PC-9 (cell line): ENCODE measurements around the gene STARD10. TPM values are rescaled to one million over a fixed set of nuclear protein-coding genes. Genes with fewer than 3 reads are reported as not detected.
"Not testable (repeated sequence)": the region's sequence is repeated elsewhere in the genome, so short reads cannot be mapped to it uniquely, and the experiment has no call there.

Experiments
- BruUV-seq: library from RNA; stranded (reverse); fragments of 400-500 nt; replicated peaks from 2 replicates; lab custom pipeline; 2021; lab: Mats Ljungman, UMichigan
- CTCF ChIA-PET: fragments of 300-600 bp; sonication (Branson Sonifier 250); formaldehyde crosslinking; loops from one replicate; lab custom pipeline; 2022; ENCODE audit warnings: antibody characterized with exemption; lab: Charles Lee
- POLR2A ChIA-PET: fragments of 300-600 bp; sonication (Branson Sonifier 250); formaldehyde crosslinking; loops from one replicate; lab custom pipeline; 2022; ENCODE audit warnings: antibody characterized with exemption; ENCODE audit not compliant: unreplicated experiment; lab: Charles Lee
- DNase-seq, 2 experiments: peaks; one replicate each; pipeline versions ENCODE4 v3.0.0 to v3.0.0-alpha.2; 2015 to 2022; ENCODE audit warnings: mixed read lengths in 1 of 2
- H2AFZ ChIP-seq: fragments of 200-600 bp; sonication (generic); 2 replicates; pipeline ENCODE4 v1.8.1; 2017; ENCODE audit warnings: antibody characterized with exemption
- H3F3A ChIP-seq: fragments of 200-600 bp; sonication (generic); 2 replicates; pipeline ENCODE4 v1.8.1; 2017; ENCODE audit warnings: antibody characterized with exemption, mild to moderate bottlenecking, low read depth; ENCODE audit not compliant: insufficient read depth
- H3K27ac ChIP-seq: fragments of 200-600 bp; sonication (generic); 2 replicates; pipeline ENCODE4 v1.6.1; 2016; ENCODE audit warnings: mixed run types
- H3K27me3 ChIP-seq: fragments of 200-600 bp; sonication (generic); 2 replicates; pipeline ENCODE4 v1.6.1; 2016; ENCODE audit warnings: low read depth, mixed run types; ENCODE audit not compliant: insufficient read depth
- H3K36me3 ChIP-seq: fragments of 200-600 bp; sonication (generic); 2 replicates; pipeline ENCODE4 v1.6.1; 2016; ENCODE audit warnings: low read depth, mixed run types
- H3K4me1 ChIP-seq: fragments of 200-600 bp; sonication (generic); replicated peaks from 2 replicates; pipeline ENCODE4 v1.6.1; 2016; ENCODE audit warnings: mixed run types; ENCODE audit not compliant: insufficient read depth
- H3K4me2 ChIP-seq: fragments of 200-600 bp; sonication (generic); 2 replicates; pipeline ENCODE4 v1.6.1; 2017; ENCODE audit warnings: mixed run types
- H3K4me3 ChIP-seq: fragments of 200-600 bp; sonication (generic); 2 replicates; pipeline ENCODE4 v1.6.1; 2016; ENCODE audit warnings: mixed run types
- H3K79me2 ChIP-seq: fragments of 200-600 bp; sonication (generic); 2 replicates; pipeline ENCODE4 v1.6.1; 2017; ENCODE audit warnings: low read depth, mixed run types
- H3K9me2 ChIP-seq: fragments of 200-600 bp; sonication (generic); 2 replicates; pipeline ENCODE4 v1.8.1; 2017; ENCODE audit warnings: mild to moderate bottlenecking; ENCODE audit not compliant: insufficient read depth
- H3K9me3 ChIP-seq: fragments of 200-600 bp; sonication (generic); 2 replicates; pipeline ENCODE4 v1.8.1; 2016; ENCODE audit warnings: low read depth; ENCODE audit not compliant: insufficient read depth
- H4K20me1 ChIP-seq: fragments of 200-600 bp; sonication (generic); 2 replicates; pipeline ENCODE4 v1.8.1; 2017; ENCODE audit not compliant: insufficient read depth
- CTCF ChIP-seq: fragments of 200-600 bp; sonication (generic); conservative IDR thresholded peaks from 2 replicates; pipeline ENCODE4 v1.6.1; 2017; ENCODE audit warnings: mixed run types, antibody characterized with exemption, mild to moderate bottlenecking, moderate library complexity
- EZH2 ChIP-seq: fragments of 200-600 bp; sonication (generic); IDR thresholded peaks from 2 replicates; pipeline ENCODE4 v1.8.0; 2017; ENCODE audit warnings: antibody characterized with exemption, low read depth
- intact Hi-C: fragments of 100-400 bp; cut with micrococcal nuclease; formaldehyde crosslinking; loops from one replicate; pipeline ENCODE4 v1.10.0; 2022; ENCODE audit not compliant: unreplicated experiment
- total RNA-seq: library from RNA; stranded (reverse); gene quantifications from 2 replicates; pipeline ENCODE4 v1.2.3, GENCODE V29; 2021

STARD10 gene
- total RNA-seq, 1 experiment from 2014 or later: 145 TPM

- Histone ChIP-seq H3K36me3 (no peaks in the 10 kb centered on the region), H3K9me3 (no peaks in the 10 kb centered on the region), H2AFZ (peak overlapping the region; percentile 93), H3F3A (peaks cover 32% of the 10 kb centered on the region), H3K4me1 (peaks cover 43% of the 10 kb centered on the region), H3K79me2 (peaks cover 27% of the 10 kb centered on the region), H3K4me3 (peak overlapping the region; percentile 85), H3K4me2 (peak overlapping the region; percentile 96), H3K27ac (peak overlapping the region; percentile 74), H4K20me1 (no peaks in the 10 kb centered on the region), H3K9me2 (no peaks in the 10 kb centered on the region), H3K27me3 (no peaks in the 10 kb centered on the region)
- TSS peak; percentile 48 for BruUV-seq
- peak; percentile 59 to 70 for DNase-seq
- intact Hi-C loops: loop anchor here (2.0 to 10.0 kb wide), 2 partner anchors 88 to 228 kb away; no protein-coding TSS in a partner anchor
- POLR2A ChIA-PET: interaction anchor here (0.6 kb wide), 4 partner anchors 14 to 371 kb away, joined by 4 to 8 read pairs (median 5); no protein-coding TSS in a partner anchor
- no peak for TF ChIP-seq EZH2
- TF ChIP-seq CTCF: peak; percentile 80
- CTCF ChIA-PET: interaction anchor here (0.6 to 1.6 kb wide), 5 partner anchors 19 to 129 kb away, joined by 3 to 7 read pairs (median 4); partner anchors contain the start of gene STARD10
Observed at GRCh38 chr11:72812967-72813739, 19.3 kb upstream of the STARD10 start.

- intact Hi-C loops: loop anchor here (2.0 to 10.0 kb wide), 2 partner anchors 88 to 228 kb away; no protein-coding TSS in a partner anchor
- H3K79me2 ChIP-seq: peaks cover 27% of the 10 kb centered on the region
Observed at GRCh38 chr11:72812604-72812966, 18.7 kb upstream of the STARD10 start.

DNA sequence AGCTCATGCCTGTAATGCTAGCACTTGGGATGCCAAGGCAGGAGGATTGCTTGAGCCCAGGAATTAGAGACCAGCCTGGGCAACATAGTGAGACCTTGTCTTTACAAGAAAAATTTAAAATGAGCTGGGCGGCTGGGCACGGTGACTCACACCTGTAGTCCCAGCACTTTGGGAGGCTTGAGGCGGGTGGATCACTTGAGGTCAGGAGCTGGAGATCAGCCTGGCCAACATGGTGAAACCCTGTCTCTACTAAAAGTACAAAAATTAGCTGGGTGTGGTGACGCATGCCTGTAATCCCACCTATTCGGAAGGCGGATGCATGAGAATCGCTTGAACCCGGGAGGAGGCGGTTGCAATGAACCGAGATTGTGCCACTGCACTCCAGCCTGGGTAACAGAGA is 17.8 kb upstream of the STARD10 start:
- H3K27me3 ChIP-seq, H3K9me3 ChIP-seq, BruUV-seq, CTCF ChIA-PET, H3K27ac ChIP-seq, H4K20me1 ChIP-seq, DNase-seq, H3K36me3 ChIP-seq, H3K4me3 ChIP-seq, H3K9me2 ChIP-seq, H2AFZ ChIP-seq: not testable (repeated sequence)
- intact Hi-C loops: loop anchor here (2.0 to 10.0 kb wide), 2 partner anchors 87 to 227 kb away; no protein-coding TSS in a partner anchor
- Histone ChIP-seq H3K4me2 (peak overlapping the region; percentile 96), H3K79me2 (peaks cover 27% of the 10 kb centered on the region), H3K4me1 (peaks cover 58% of the 10 kb centered on the region), H3F3A (peaks cover 47% of the 10 kb centered on the region)
- POLR2A ChIA-PET: interaction anchor here (0.7 kb wide), 1 partner anchor 448 kb away, joined by 3 read pairs; no protein-coding TSS in a partner anchor

More at GRCh38 chr11:72812604-72812966, 18.7 kb upstream of the STARD10 start:
- Histone ChIP-seq H3F3A (peaks cover 38% of the 10 kb centered on the region), H4K20me1 (no peaks in the 10 kb centered on the region), H3K4me1 (peaks cover 49% of the 10 kb centered on the region), H2AFZ (peak overlapping the region; percentile 45; the same call in 1 of the 2 replicates), H3K27ac (peak overlapping the region; percentile 74), H3K9me2 (no peaks in the 10 kb centered on the region), H3K4me2 (peak overlapping the region; percentile 96), H3K36me3 (no peaks in the 10 kb centered on the region), H3K4me3 (peak overlapping the region; percentile 85), H3K27me3 (no peaks in the 10 kb centered on the region), H3K9me3 (no peaks in the 10 kb centered on the region)
- ChIA-PET CTCF (interaction anchor here (0.8 to 1.6 kb wide), 4 partner anchors 18 to 129 kb away, joined by 3 to 7 read pairs (median 4); partner anchors contain the start of gene STARD10), POLR2A (interaction anchor here (0.6 kb wide), 2 partner anchors 356 to 372 kb away, joined by 4 to 6 read pairs; no protein-coding TSS in a partner anchor)
- BruUV-seq: no TSS peak
- DNase-seq: peak in 1 of 2 experiments; percentile 60
- TF ChIP-seq EZH2 (no peak), CTCF (no peak)
